Heart left ventricle (tissue), 13 donors: ENCODE measurements around the gene LILRA5.
"Not testable (repeated sequence)": the region's sequence is repeated elsewhere in the genome, so short reads cannot be mapped to it uniquely, and the experiment has no call there.

Source experiments
- CTCF ChIP-seq, 12 donors: fragments of 200-600 bp; sonication (generic) in 4 of 12; IDR thresholded peaks; one replicate each; pipeline versions ENCODE4 v1.5.0 to v1.8.0; 2018 to 2022; ENCODE audit warnings: antibody characterized with exemption in 12 of 12, mild to moderate bottlenecking in 5 of 12
- POLR2A ChIP-seq, 2 donors: fragments of 450-650 bp; IDR thresholded peaks; one replicate each; pipeline ENCODE4 v1.6.1; 2017; ENCODE audit warnings: antibody characterized with exemption in 2 of 2, mild to moderate bottlenecking in 2 of 2, moderate library complexity in 2 of 2
- donor health status: ischemic (EF 13 %, LVEDD 7.1; RV severe dilation, severe dysfunction).
- donor health status: DM: no; HTN: yes; CAD: no.
- donor health status: DM: no; HTN: no; CAD: no.
- donor health status: ischemic (EF 25% LVEDD 6.9; RV normal size, moderate dysfunction).
- donor health status: ischemic (EF 25% LVEDD 5.7; RV mildly dilated, moderate dysfunction).
- donor health status: ischemic (EF 35%, LVEDD 5.7; RV mildly dilated, moderate dysfunction).
- donor health status: nonischemic (EF 11% LVEDD 7.7; RV severe dilation, severe dysfunction).
- donor health status: DM: yes; HTN: yes; CAD: no.
- donor health status: PGD.
- donor health status: ischemic (EF 29% LVEDD 5.4; RV normal size, mild dysfunction).
- donor health status: nonischemic (EF 23%, LVEDD 6.1; RV moderate dilation, normal function).

- not testable (repeated sequence) for TF ChIP-seq CTCF, POLR2A (IDR thresholded peaks at IDR 0.05)
These were observed 35.8 kb downstream of the LILRA5 start for GRCh38 chr19:54277111-54277615.
